GM12878 (cell line): Measurements from ENCODE around the gene KANTR. TPM values are rescaled to one million over a fixed set of nuclear protein-coding genes. Genes with fewer than 3 reads are reported as not detected.

Experiments
- ATAC-seq: fragments of 200-7000 bp; cut with Tn5 transposase; 3 replicates; pipeline ENCODE4 v1.9.1; 2020; ENCODE audit warnings: mild to moderate bottlenecking, moderate library complexity
- BruUV-seq: library from RNA; stranded (reverse); fragments of 400-500 nt; replicated peaks from 2 replicates; lab custom pipeline; 2021; lab: Mats Ljungman, UMichigan
- CTCF ChIA-PET: fragments of 300-600 bp; sonication (Branson Sonifier 250); formaldehyde crosslinking; extraction: SDS; loops from one replicate; lab custom pipeline; 2021; ENCODE audit warnings: inconsistent platforms; lab: Yijun Ruan, JAX
- POLR2A ChIA-PET: fragments of 350-600 bp; formaldehyde crosslinking; extraction: SDS; loops from one replicate; lab custom pipeline; 2021; ENCODE audit warnings: inconsistent platforms; lab: Charles Lee
- RAD21 ChIA-PET: fragments of 300-600 bp; sonication (Branson Sonifier 250); formaldehyde crosslinking; loops from one replicate; lab custom pipeline; 2023; ENCODE audit warnings: antibody characterized with exemption; ENCODE audit not compliant: unreplicated experiment; lab: Charles Lee
- SMC1A ChIA-PET: fragments of 300-600 bp; sonication (Branson Sonifier 250); formaldehyde crosslinking; loops from one replicate; lab custom pipeline; 2023; ENCODE audit not compliant: unreplicated experiment, uncharacterized antibody; lab: Charles Lee
- DNase-seq: peaks from one replicate; pipeline ENCODE4 v3.0.0-alpha.2; 2011; ENCODE audit warnings: low read depth, low spot score
- FAIRE-seq: peaks from 3 replicates; lab custom pipeline; 2011; peaks lifted over from hg19 to GRCh38; lab: Jason Lieb, UNC
- H2AFZ ChIP-seq: 2 replicates; pipeline ENCODE4 v1.6.0; 2011; ENCODE audit warnings: low read depth, low read length, control low read depth; ENCODE audit not compliant: control insufficient read depth
- H3K27ac ChIP-seq: 2 replicates; pipeline ENCODE4 v1.5.1; 2011; ENCODE audit warnings: control low read depth; ENCODE audit not compliant: control insufficient read depth, insufficient read depth
- H3K27me3 ChIP-seq, 2 experiments: replicated peaks in 1 of 2; 2 replicates each; pipeline versions ENCODE4 v1.6.0 to v1.6.1; 2011; ENCODE audit warnings: low read length in 1 of 2; ENCODE audit not compliant: control insufficient read depth in 2 of 2, insufficient read depth in 2 of 2
- H3K36me3 ChIP-seq, 2 experiments: 2 replicates each; pipeline ENCODE4 v1.5.1; 2011; ENCODE audit warnings: low read length in 1 of 2; ENCODE audit not compliant: control insufficient read depth in 2 of 2, insufficient read depth in 2 of 2
- H3K4me1 ChIP-seq: 2 replicates; pipeline ENCODE4 v1.6.1; 2011; ENCODE audit warnings: mild to moderate bottlenecking, low read length, moderate library complexity, mixed read lengths; ENCODE audit not compliant: control insufficient read depth, insufficient read depth
- H3K4me2 ChIP-seq: 2 replicates; pipeline ENCODE4 v1.6.0; 2011; ENCODE audit warnings: control low read depth; ENCODE audit not compliant: control insufficient read depth, insufficient read depth
- H3K4me3 ChIP-seq: fragments of 200-600 bp; sonication (generic); 2 replicates; pipeline ENCODE4 v1.5.1; 2016
- H3K79me2 ChIP-seq: 2 replicates; pipeline ENCODE4 v1.6.0; 2011; ENCODE audit warnings: low read length; ENCODE audit not compliant: control insufficient read depth, insufficient read depth
- H3K9ac ChIP-seq: 2 replicates; pipeline ENCODE4 v1.8.0; 2011; ENCODE audit warnings: low read length, control low read depth, mixed read lengths; ENCODE audit not compliant: control insufficient read depth, insufficient read depth
- H3K9me3 ChIP-seq: replicated peaks from 3 replicates; pipeline ENCODE4 v1.5.1; 2011; ENCODE audit warnings: mild to moderate bottlenecking, low read length; ENCODE audit not compliant: control insufficient read depth, insufficient read depth
- H4K20me1 ChIP-seq: 2 replicates; pipeline ENCODE4 v1.6.0; 2011; ENCODE audit not compliant: control insufficient read depth, insufficient read depth
- BCLAF1 ChIP-seq: fragments of 450-650 bp; IDR thresholded peaks from 2 replicates; pipeline ENCODE4 v1.6.1; 2017; ENCODE audit warnings: antibody characterized with exemption, mild to moderate bottlenecking, moderate library complexity
- EZH2 ChIP-seq: IDR thresholded peaks from 2 replicates; pipeline ENCODE4 v1.6.1; 2012; ENCODE audit warnings: low read depth, mild to moderate bottlenecking, control low read depth, inconsistent platforms, low read length, borderline replicate concordance; ENCODE audit not compliant: control insufficient read depth
- HSF1 ChIP-seq: fragments of 150-350 bp; IDR thresholded peaks from 2 replicates; pipeline ENCODE4 v1.6.1; 2014; ENCODE audit warnings: mild to moderate bottlenecking, low read depth, low read length
- IKZF2 ChIP-seq, 2 experiments: fragments of 450-650 bp; IDR thresholded peaks; 2 replicates each; pipeline ENCODE4 v1.6.1; 2017; ENCODE audit warnings: mild to moderate bottlenecking in 2 of 2, moderate library complexity in 2 of 2
- KAT2A ChIP-seq: conservative IDR thresholded peaks from 2 replicates; pipeline ENCODE4 v1.6.1; 2011; ENCODE audit warnings: low read depth, low read length; ENCODE audit not compliant: control insufficient read depth
- PAX5 ChIP-seq: IDR thresholded peaks from 2 replicates; pipeline ENCODE4 v1.6.1; 2011; ENCODE audit warnings: low read depth, low read length, borderline replicate concordance
- PKNOX1 ChIP-seq: fragments of 450-650 bp; IDR thresholded peaks from 2 replicates; pipeline ENCODE4 v1.6.1; 2016; ENCODE audit warnings: mild to moderate bottlenecking
- PML ChIP-seq: IDR thresholded peaks from 2 replicates; pipeline ENCODE4 v1.6.1; 2012; ENCODE audit warnings: low read length, inconsistent platforms
- PRDM15 ChIP-seq: fragments of 450-650 bp; formaldehyde crosslinking; IDR thresholded peaks from 2 replicates; pipeline ENCODE4 v1.4.0; 2020; ENCODE audit warnings: mild to moderate bottlenecking, moderate library complexity
- SMC3 ChIP-seq: IDR thresholded peaks from 2 replicates; pipeline ENCODE4 v1.6.1; 2011; ENCODE audit warnings: low read length, improper control_type of control experiment, borderline replicate concordance
- SREBF2 ChIP-seq: IDR thresholded peaks from 2 replicates; pipeline ENCODE4 v1.6.1; 2012; ENCODE audit warnings: mild to moderate bottlenecking, low read length
- WRNIP1 ChIP-seq: IDR thresholded peaks from 2 replicates; pipeline ENCODE4 v1.6.1; 2011; ENCODE audit warnings: low read depth, low read length, improper control_type of control experiment, borderline replicate concordance
- WGBS: methylation state at CpG from one replicate; pipeline ENCODE4 v1.1.6; 2016; ENCODE audit warnings: low lambda C conversion rate; ENCODE audit not compliant: insufficient replicate concordance, insufficient coverage; ENCODE audit errors: missing lambda C conversion rate; 5-methylcytosine and 5-hydroxymethylcytosine counted together
- in situ Hi-C: fragments of 300-500 bp; cut with MboI; formaldehyde crosslinking; loops from 9 replicates; pipeline ENCODE4 v1.14.3; 2018; ENCODE audit warnings: mixed read lengths
- intact Hi-C: fragments of 100-400 bp; cut with micrococcal nuclease; formaldehyde crosslinking; loops from one replicate; pipeline ENCODE4 v1.14.2; 2022; ENCODE audit not compliant: unreplicated experiment
- polyA plus RNA-seq, 11 experiments: library from polyadenylated mRNA; depleted of rRNA in 4 of 11; unstranded in 6 of 11; stranded (reverse) in 5 of 11; fragments of >200 nt; fragmentation: Nextera tagmentation in 4 of 11; fragmentation: Illumina TruSeq in 1 of 11; extraction: Ambion mirVana in 4 of 11; extraction: Trizol in 1 of 11; gene quantifications; 1 replicate in 1 of 11; 2 replicates in 10 of 11; pipeline versions ENCODE4 v1.2.1 to v1.2.3, GENCODE V29; 2011 to 2016; ENCODE audit warnings: inconsistent platforms in 2 of 11, missing spikeins in 2 of 11, low read depth in 1 of 11
- total RNA-seq, 4 experiments: library from RNA; depleted of rRNA in 3 of 4; stranded (reverse); fragments of >200 nt in 3 of 4; fragmentation: Illumina TruSeq in 1 of 4; extraction: Trizol in 1 of 4; gene quantifications; 2 replicates each; pipeline versions ENCODE4 v1.2.1 to v1.2.3, GENCODE V29; 2013 to 2021

Gene KANTR
- total and polyA plus RNA-seq, 10 of the 15 experiments (the other 5 are each of a cell fraction or from before 2014, with no cell fraction given) = 1.00 to 14.8 (median 5.5) TPM

- TF ChIP-seq IKZF2 (IDR thresholded peaks at IDR 0.05) = peak in 1 of 2 experiments; percentile 42; a peak in 1 of 4 replicates
- peak; percentile 86 for TF ChIP-seq PKNOX1
These were observed at the start of gene KANTR (continued) for GRCh38 chrX:53093748-53094581.

- in situ Hi-C loops = no loop called here
- ATAC-seq (no peak), FAIRE-seq (no peak), DNase-seq (no peak)
- H4K20me1 ChIP-seq = no peaks in the 10 kb centered on the region
- no peaks in the 10 kb centered on the region for H3K79me2 ChIP-seq
- CTCF ChIA-PET = no interaction called here
- 40% methylated on average over 5 of the region's 5 CpGs for WGBS
- H3K4me3 ChIP-seq = no peak overlapping the region
- no peak overlapping the region for H3K27ac ChIP-seq
- H3K36me3 ChIP-seq = no peaks in the 10 kb centered on the region
- no peaks in the 10 kb centered on the region for H3K9me3 ChIP-seq
- no peak overlapping the region for H3K9ac ChIP-seq
- no peaks in the 10 kb centered on the region for H3K27me3 ChIP-seq
- H2AFZ ChIP-seq = no peak overlapping the region
- RAD21 ChIA-PET = no interaction called here
- no TSS peak for BruUV-seq
- no peak overlapping the region for H3K4me2 ChIP-seq
- no peaks in the 10 kb centered on the region for H3K4me1 ChIP-seq
- intact Hi-C loops = no loop called here
- SMC1A ChIA-PET = no interaction called here
- POLR2A ChIA-PET = no interaction called here
- TF ChIP-seq SREBF2 (no peak), WRNIP1 (no peak), EZH2 (no peak), HSF1 (no peak), PRDM15 (CRISPR knock-in tag) (no peak), BCLAF1 (no peak), PAX5 (no peak), PML (no peak), SMC3 (no peak), KAT2A (no peak)
These were observed 48.9 kb upstream of the KANTR start for GRCh38 chrX:53044995-53045394.
